Measurements from ENCODE around the gene TRIM71.
"Not testable (repeated sequence)": the region's sequence is repeated elsewhere in the genome, so short reads cannot be mapped to it uniquely, and the experiment has no call there.

The TRIM71 gene

DNA sequence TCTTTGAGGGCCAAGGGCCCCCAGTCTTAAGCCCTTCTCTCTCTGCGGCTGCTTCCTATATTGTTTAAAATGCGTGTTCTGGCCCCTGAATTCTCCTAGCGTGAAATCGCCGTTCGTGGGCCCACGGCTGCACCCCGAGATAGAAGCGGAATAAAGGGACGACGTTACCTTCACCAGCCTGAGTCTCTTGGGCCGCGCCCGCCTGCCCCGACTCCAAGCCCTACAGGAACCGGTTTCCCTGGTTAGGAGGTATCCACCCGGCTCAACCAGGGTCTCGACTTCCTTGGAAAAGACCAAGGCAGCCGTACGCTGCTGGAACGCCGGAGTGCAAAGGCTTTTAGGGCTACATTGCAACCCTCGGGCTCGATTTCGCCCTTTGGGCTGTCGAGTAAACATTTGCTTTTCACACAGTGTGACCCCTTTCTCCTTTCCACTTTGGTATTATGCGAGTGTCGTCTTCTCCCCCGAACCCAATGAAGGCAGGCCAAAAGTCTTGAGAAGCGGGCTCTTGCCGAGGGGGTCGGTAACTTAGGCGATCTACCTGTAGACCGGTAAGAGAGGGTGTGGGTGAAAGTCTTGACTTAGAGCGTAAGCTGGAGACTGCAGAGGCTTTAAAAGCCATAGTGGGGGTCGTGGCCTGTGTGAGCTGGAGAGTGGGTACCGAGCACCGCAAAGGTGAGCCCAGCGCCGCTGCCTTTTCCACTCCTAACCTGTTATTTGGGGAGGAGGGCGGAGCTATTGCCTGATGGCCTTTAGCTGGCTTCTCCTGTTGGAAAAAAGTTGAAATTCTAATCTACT, 2.0 kb downstream of the TRIM71 start:
- no peak for DNase-seq

DNA sequence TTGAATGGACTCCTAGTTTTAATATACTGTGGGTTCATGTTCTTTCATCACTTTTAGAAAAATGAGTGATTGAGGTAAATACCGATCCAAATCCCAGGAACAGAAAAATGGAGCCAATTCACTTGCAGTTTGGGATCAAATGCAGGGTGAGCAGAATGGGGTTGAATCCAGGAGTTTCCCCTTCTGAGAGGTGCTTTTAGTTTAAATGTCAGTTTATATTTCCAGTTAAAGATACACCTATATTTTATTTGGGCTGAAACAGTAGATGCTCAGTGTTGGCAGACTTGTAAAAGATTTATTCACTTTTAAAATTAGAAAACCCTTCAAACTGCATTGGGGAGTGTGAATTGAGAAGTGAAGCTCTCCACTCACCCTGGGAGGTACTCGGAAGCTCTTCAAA, 2.6 kb downstream of the TRIM71 start:
- DNase-seq: no peak

DNA sequence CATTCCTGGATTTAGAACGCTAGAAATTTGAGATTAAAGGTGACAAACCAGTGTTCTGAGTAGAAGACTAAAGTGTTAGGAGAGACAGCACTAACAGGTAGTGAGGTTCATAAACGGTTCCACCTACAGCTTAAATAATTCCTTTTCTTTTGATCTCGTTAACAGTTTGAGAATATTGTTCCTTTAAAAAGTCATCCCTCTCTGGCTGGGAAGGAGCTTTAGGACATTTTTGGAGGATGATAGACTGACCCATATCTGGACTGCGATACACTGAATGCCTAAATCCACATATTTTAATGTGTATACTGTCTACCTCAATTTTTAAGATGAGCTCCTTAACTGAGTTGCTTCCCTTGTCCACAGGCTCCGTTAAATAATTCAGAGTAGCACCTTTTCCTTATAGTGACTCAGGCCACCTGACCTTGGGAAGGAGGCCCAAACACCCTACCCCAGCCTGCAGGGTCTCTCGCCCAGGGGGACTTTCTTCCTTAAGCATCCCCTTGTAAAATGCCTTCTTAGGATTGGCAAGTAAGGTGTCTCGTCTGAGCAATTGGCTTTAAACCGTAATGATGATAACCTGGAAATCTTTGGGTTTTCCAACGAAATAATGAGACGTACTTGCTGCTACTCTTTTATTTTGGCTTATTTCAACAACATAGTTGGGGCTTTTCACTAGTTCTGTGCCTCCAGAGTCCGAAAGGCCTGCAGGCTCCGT, 3.3 kb downstream of the TRIM71 start:
- DNase-seq: no peak

DNA sequence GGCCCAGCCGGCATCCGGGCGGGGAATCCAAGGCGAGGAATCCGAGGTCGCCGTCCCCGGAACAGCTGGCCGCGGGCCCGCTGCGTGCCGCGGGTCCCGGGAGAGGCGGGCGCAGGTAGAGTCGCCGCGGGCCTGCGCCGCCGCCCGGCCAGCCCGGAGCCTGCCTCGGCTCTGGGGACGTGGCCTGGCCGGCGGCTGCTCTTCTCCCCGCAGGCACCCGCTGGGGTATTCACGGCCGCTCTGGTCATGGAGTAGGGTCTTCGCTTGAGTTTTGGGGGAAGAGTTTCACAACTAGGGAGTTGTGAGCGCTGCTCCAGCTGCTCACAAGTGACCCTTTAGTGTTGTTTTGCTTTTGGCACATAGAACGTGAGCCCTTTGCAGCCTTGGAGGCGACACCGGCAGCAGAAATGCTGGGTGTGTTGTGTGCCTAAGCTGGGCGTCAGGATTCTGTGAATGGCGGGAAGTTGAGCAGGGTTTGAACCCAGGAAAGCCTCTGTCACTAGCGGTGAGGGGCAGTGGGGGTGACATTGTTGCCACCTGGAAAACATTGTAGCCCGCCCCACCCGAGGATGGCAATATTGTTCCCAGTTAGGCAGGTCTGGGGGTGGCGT, 4.0 kb downstream of the TRIM71 start:
- no peak for DNase-seq

DNA sequence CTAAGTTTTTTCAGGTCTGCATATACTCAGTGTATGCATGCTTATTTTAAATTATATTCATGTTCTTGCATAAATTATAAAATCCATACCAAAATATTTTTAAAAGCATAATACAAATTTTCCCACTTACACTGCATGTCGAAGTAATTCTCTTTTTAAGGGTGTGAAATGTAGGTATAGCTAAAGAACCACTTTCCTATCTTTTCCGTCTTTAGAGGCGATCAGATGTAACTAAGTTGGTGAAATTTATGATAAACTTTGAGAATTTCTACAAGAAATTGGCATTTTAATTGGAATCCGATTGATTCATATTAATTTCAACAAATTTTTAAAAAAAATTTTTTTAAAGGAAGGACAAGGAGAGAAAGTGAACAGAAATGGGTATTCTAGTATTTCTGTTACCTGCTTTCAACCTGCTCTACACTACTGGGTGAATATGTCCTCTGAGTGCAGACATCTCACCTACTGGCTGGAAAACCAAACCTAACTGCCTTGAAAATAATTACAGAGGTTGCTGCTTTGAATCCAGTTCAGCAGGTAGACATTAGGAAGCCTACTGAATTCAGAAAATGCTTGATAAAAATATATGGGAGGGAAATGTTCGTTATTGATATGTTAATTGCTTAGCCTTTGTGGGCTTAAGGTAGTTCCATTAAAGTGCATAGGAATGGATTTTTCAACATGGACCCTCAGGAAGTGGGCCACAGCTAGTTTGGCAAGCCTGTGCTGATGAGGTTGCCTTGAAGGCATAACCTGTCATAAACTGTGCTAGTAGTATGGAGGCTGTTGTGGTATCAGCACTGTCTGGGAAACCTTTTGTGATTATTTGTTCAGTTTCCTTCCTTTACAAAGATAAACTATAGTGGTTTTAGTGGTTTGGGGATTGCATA, 5.1 kb downstream of the TRIM71 start:
- DNase-seq: no peak

DNA sequence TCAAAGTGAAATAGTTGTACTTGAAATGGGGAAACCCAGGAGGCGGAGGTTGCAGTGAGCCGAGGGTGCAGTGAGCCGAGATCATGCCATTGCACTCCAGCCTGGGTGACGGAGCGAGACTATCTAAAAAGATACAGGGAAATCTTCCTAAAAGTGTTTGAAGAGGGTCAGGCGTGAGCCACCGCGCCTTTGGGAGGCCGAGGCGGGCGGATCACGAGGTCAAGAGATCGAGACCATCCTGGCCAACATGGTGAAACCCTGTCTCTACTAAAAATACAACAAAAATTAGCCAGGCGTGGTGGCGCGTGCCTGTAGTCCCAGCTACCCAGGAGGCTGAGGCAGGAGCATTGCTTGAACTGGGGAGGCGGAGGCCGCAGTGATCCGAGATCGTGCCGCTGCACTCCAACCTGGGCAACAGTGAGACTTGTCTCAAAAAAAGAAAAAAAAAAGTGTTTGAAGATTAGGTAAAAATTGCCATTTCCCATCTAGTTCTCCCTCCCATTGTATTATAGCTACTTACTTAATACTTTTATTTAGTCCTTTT, 5.9 kb downstream of the TRIM71 start:
- not testable (repeated sequence) for DNase-seq

DNA sequence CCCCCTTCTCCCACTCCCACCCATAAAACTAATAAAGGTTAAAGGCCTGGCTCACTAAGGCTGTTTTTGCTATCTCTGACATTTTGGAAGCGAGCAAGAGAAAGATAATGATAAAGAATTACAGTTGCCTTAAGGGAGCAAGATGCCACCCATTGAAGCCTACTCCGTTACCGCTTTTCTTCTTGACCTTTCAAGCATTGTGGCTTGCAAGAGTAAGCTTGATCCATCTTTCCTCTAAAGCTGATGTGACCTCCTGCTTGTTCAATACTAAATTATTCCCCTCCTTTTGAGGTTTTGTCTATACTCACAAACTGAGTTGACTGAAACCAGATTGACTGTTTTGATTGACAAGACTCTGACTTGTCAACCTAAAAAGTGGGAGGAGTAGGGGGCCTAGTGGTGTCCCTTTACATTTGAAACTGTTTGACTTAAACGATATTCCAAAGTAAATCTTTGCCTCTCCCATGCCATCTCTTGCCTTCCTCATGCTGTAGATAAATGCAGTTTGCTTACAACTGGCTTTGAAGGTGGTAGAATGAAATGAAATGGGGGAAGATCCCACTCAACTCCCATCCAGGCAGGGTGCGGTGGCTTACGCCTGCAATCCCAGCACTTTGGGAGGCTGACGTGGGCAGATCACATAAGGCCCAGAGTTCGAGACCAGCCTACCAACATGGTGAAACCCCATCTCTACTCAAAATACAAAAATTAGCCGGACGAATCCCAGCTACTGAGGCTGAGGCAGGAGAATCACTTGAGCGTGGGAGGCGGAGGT, 8.0 kb downstream of the TRIM71 start:
- DNase-seq: no peak

DNA sequence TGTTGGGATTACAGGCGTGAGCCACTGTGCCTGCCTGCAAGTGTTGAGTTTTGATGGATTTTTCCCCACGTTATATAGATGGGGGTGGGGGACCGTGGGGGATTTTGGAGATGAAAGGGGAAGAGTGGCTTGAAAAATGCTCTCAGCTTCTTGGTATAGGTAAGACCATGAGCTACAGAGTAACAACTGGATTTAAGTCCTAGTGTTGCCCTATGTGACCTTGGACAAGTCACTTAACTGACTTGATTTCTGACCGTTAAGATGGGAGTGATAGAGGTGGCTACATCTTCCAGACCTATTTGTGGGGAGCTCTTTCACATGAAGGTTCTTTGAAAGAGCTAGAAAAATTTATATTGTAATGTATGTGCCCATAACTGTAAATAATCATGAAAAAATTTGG, 13.3 kb downstream of the TRIM71 start:
- DNase-seq: no peak

DNA sequence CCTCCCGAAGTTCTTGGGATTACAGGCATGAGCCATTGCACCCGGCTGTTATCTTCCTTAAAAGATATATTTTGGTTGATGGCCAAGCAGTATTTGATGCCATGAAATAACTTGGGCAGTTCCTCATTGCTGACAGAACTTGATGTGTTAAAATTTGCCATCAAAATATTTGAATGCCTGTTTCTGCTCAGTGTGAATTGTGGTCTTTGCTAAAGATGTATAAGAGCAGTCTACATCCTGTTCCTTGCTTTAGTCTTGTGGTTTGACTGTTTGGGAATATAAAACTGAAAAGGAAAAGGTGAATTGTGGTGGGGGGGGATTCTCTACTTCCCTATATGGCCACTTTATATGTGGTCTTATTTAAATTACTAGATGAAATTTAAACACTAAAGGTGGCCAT, 14.0 kb downstream of the TRIM71 start:
- no peak for DNase-seq

DNA sequence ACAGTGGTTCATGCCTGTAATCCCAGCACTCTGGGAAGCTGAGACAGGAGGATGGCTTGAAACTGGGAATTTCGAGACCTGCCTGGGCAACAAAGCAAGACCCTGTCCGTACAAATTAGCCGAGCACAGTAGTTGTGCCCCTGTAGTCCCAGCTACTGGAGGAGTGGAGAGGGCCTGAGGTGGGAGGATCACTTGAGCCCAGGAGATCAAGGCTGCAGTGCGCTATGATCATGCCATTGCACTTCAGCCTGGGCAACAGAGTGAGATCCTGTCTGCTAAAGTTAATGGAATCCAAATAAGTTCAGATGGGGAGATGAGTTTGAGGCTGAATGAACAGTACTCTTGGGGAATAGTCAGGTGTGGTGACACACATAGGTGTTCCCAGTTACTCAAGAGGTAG, 14.4 kb downstream of the TRIM71 start:
- no peak for DNase-seq

DNA sequence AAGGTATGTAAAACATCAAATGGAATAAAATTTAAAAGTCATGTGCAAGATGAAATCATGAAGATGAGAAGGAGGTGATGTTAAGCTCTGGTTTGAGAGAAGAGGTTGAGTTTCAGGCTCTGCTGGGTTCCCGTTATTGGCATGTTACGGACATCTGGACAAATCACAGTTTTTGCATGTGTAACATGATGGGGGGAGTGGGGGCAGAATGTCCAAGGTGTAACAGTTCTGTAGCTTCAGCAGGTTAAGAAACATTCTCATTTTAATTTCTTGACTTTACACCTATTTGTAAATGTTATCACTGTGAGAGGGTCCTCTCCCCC, 17.2 kb downstream of the TRIM71 start:
- no peak for DNase-seq

DNA sequence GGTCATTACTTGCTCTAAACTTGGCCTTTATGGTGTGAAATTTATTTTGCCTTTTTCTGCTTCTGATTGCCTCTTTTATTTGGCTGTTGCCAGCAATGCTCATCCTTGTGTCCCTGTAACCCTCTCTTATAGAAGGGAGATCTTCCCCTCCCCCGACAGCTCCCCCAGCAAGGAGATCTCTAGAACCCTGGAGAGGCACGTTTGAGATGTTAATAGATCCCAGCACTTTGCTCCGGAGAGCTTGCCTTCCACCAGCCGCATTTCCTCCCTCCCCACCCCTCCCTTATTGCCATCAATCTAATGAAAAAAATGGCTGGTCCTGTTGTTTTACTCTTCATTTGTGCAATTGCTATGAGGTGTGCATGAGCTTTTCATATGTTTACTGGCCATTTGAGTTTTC, 18.2 kb downstream of the TRIM71 start:
- DNase-seq: no peak

DNA sequence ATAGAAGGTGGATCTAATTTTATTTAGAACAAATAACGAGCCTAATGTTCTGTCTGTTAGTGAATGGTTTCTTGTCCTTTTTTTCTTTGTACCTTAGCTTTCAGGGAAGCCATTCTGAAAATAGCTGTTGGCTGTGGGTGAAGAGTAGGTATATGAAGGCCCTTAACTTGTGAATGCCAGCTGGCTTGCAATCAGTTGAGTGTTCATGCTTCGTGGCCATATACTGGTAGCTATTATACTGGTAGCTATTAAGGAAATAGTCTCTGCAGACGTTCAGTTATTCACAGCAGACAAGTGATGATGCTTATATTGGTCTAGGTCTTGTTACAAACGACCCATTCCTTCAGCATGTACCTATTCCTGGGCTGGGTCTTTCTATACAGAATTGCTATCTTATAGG, 18.8 kb downstream of the TRIM71 start:
- no peak for DNase-seq

DNA sequence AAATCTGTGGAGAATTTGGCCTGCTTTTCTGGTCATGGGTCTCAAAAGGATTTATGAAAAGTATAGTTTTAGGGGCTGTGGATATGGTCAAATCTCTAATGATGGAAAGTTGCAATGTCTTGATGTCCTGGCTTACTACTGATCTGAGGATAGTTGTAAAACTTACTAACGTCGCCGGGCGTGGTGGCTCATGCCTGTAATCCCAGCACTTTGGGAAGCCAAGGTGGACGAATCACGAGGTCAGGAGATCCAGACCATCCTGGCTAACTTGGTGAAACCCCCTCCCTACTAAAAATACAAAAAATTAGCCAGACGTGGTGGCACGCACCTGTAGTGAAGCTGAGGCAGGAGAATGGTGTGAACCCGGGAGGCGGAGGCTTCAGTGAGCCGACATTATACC, 19.6 kb downstream of the TRIM71 start:
- no peak for DNase-seq

DNA sequence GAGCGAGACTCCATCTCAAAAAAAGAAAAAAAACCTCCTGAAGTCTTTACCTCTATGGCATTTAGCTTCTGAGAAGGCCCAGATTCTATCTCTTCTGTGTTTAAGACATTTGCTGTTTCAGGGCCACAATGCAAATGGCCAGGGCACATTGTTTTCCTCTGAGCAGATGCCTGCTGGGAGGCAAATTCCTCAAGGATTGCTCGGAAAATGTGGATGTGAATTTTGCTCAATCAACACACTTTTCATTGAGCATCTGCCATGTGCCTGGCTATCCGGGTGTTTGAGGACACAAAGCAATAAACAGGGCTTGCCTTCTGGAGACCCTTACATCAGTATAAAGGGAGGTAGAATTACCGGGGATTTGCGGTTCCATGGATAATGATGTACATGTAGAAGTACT, 20.0 kb downstream of the TRIM71 start:
- no peak for DNase-seq

DNA sequence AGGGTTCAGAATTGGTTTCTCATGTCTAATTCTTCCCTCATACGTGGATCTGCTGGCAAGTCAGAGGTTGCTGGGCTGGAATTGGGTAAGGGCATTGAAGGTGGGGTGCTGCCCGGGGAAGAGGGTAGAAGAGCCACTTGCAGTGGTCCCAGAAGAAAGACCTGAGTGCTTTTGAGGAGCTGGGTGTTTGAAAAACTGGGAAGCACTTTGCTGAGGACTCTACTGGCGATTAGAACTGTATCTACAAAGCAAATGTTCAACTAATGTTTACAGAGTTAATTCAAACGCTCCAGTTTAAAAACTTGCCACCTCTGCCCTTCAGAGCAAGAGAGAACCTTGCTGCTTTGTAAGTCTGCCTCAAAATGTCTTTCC, 21.9 kb downstream of the TRIM71 start:
- no peak for DNase-seq

DNA sequence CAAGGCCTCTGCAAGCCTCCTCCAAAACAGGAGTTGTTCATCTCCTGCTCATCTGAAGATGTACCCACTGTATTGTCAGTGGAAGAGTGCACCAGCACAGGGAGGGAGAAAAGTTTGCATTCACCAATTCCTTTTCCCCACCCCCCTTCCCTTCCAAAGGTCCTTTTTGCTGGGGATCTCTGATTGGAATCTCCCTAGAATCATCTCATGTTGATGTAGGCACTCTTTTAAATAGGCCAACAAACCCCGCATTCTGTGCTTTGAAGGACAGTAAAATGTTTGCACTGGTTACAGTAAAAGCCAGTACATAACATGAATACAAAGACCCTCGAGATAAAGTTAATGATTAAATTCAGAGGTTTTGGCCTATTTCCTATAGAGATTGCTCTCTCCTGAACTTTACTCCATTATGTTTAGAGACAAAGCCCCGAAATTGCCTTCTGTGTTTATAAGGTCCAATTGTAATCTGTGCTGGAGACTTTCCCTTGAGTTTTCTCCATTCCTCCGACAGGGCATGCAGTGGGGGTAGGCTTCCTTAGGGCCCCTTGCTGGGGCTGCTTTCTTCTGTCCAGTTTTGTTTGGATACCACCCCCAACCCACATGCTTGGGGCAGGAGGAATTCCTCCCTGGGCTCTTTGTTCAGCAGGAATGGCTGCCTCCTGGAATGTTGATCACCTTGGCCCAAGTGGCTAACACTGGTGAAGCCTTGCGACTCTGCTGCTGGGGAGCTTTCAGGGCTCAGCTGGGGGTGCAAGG, 22.5 kb downstream of the TRIM71 start:
- no peak for DNase-seq

DNA sequence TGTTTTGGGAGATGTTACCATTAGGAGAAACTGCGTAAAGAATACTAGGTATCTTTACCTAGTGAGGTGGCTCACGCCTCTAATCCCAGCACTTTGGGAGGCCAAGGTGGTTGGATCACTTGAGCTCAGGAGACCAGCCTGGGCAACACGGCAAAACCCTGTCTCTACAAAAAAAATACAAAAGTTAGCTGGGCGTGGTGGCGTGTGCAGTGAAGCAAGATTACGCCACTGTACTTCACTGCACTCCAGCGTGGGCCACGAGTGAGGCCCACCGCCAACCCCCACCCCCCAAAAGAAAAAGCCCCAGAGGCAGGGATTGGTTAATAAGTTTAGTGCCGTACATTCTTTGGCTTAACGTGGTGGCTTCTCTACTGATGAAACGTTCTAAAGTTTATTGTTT, 23.5 kb downstream of the TRIM71 start:
- DNase-seq: no peak

DNA sequence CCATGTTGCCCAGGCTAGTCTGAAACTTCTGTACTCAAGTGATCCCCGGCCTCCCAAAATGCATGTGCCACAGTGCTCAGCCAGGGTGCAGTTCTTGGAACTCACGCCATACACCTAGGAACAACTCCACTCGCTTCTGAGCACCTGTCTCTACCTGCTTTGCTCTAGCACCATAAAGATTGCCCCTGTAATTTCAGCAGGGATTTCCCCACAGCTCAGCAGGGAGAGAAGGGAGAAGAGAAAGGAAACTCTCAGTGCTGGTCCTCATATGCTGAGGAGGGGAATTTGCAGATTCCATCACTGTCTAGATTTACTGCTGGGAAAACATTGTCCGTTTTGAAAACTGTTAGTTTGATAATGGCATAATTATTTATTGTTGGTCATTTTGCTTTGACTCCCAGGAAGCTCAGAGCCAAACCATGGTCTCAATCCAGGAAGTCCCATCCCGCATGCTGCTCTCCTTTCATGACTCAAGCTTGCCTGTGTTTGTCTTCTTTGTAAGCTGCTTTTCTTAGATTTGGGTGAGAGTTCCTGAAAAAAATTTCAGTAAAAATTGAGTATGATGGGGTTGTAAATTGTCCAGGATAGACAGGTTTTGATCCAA, 24.2 kb downstream of the TRIM71 start:
- no peak for DNase-seq

DNA sequence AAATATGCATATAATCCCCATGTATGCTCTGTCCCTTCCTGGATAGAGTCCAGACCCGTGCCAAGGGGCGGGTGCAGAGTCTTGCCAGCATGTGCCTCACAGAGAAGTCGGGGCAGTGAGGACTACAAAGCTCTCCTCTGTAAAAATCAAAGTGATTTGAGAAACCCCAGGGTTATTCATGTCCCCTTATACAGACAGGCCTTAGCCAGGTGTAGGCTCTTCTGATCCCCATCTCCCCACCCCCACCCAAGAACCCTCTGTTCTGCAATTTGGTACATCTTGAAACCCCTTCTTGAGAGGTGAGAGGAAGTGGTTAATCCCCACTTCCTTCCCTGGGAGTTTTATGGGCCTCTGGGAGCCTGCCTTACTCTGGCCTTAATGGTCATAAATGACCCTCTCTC, 24.7 kb downstream of the TRIM71 start:
- no peak for DNase-seq

DNA sequence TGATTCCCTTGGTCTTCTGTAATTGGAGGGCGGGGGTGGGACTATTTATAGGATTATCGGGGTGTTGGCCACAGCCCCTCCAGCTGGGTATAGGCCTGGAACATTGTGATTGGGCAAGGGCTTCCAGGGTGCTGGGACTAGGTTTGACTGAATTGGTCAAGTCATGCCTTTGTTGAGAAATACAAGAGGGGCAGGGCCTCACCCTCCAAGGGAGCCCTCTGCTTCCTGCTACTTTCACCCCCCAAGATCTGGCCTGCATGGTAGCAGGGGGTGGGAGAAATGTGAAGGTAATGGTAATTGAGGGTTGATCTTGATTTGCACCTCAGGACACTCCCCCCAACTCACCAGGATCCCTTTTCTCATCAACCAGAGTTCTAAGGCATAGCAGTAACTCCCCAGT, 25.2 kb downstream of the TRIM71 start:
- DNase-seq: no peak

Measured in activated CD4-positive, CD25-positive, alpha-beta regulatory T cell treated with anti-CD3 and anti-CD28 coated beads, Interleukin-2, amount 50 U/mL, for 72 hours (primary cell).